Measurements from ENCODE around the gene SMYD2.

SMYD2 gene

GRCh38 chr1:214303141-214303930, 22.4 kb downstream of the SMYD2 start:
- DNase-seq: no peak

GRCh38 chr1:214305164-214305751, 24.3 kb downstream of the SMYD2 start:
- DNase-seq: no peak

DNA sequence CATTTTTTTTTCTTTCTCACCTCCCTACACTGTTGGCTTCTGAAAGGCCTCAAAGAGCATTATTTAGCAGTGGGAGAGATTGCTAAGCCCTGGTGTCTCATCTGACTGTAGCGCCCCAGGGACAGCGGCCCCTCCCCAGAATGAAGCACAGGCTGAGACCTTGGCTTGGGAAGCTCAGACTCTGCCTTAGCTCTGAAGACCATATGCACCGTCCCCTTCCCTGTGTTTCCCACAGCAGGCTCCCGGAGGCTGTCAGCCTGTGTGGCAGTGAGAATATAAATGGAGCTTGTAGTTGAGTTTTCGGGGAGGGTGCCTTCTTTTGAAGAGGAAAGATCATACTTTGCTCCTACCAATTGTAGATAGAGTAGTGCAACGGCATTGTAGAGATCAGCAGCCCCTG, 25.3 kb downstream of the SMYD2 start:
- DNase-seq: no peak

- no peak for DNase-seq
Measured at GRCh38 chr1:214310010-214310409, 29.1 kb downstream of the SMYD2 start.

- no peak for DNase-seq
Measured at GRCh38 chr1:214310777-214311690, 30.1 kb downstream of the SMYD2 start.

- no peak for DNase-seq
Measured at GRCh38 chr1:214312530-214313051, 31.6 kb downstream of the SMYD2 start.

DNA sequence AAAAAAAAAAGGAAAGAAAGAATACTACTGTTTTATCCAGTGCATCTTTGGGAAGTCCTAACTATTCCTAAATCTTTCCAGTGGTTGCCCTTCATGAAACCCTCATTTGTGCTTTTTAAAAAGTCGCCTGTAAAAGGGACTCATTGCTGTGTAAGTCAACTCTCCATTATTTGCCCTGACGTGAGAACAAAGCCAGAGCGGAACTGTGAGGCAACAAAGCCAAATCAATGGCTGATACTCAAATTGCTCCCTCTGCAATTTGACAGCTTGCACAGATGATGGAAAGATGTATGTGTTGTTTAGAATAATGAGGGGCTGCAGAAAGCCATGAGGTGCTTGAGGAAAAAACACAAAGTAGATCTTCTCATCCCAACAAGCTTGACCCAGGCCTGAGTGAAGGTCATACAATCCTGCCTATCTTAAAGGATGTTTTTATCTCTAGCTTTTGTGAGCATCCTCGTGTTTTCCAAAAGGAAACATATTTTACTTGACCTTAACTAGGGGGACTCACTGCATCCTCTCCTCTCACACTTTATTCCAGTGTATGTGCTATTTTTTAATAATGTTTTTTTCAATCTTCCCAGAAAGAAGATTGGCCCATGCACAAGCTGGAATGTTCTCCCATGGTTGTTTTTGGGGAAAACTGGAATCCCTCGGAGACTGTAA, 33.4 kb downstream of the SMYD2 start:
- DNase-seq: no peak

DNA sequence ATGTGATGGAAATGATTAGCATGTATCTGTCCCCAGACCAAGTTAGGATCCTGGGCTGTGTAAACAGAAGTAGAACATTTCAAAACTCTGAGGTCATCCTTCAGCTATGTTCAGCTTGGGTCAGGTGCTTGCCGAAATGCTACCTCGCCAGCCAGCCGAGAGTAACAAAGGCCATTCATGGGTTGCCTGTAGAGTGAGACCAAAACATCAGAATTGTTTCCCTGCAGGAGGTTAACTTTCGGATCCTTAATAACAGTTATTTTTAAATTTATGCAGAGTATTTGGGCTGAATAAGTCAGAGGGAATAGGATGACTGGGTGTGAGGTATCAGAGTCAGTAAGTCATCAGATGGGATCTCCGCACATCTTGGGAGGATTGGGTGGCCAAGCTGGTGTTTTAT, 35.6 kb downstream of the SMYD2 start:
- DNase-seq: no peak

- no peak for DNase-seq
Measured at GRCh38 chr1:214317300-214317699, 36.3 kb downstream of the SMYD2 start.

DNA sequence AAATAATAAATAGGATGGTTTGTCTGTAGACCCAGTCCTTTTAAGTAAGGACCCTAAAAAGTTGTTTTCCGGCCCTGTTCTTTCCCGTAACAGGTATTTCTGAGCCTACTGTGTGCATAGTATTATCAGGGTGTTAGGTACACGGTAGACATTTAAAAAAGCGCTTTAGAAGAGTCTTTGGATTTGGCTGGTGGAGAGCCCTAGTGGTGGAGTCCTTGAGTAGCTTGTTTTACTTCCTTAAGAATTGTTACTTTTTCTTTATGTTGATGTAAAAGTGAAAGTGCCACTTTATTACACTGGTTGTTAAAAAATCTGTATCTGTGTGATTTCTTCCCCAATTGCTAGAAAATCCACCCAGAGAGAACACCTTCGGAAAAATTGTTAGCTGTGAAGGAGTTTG, 36.8 kb downstream of the SMYD2 start:
- no peak for DNase-seq

DNA sequence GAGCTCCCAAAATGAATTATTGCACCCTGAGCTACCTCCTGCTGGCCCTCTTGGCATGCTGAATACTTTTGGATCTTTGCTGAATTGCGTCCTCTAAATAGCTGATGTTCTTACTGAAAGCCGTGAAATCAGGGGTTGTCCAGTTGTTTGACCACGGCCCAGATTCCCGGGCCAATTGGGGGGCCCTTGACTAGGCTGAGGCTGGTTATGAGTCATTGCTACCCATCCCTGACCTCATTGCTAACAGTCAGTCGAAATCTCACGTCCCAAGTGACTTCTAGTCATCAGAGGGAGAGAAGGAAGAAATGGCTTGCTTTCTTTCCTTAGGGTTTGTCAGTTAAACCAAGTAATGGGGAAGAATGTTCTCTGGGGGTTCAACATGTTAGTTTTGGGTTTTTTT, 37.4 kb downstream of the SMYD2 start:
- no peak for DNase-seq

DNA sequence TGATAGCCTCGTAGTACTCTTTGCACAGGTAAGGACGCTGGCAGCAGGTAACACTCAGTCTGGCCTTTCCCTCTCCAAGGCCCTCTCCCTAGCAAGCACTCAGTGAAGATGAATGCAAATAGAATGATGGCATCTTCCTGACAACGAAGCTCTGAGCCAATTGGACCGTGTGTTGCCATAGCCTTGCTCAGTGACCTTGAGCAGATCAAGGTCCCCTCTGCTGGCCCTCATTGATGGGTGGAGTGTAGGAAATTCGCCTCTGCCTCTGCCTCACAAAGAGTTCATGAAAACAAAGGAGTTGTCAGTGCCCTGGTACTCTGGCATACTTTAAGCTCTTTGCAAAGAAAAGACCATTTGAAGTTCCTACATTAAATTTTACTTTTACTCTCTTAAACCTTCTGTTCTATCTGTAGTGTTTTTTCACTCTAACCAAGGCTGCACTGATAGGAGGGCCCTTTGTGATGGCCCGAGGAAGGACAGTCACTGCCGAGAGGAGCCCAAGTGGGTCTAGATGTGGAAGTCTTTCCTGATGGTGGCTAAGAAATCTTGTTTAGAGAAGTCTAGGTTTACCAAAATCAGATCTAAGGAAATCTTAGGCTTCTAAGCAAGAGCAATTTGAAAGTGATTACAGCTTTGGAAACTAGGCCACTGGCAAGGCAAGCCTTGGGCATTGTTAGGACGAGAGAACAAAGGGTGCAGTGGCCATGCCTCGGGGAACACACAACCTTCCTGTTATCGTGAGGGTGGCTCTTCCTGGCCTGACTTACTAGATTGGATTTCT, 38.2 kb downstream of the SMYD2 start:
- DNase-seq: no peak

DNA sequence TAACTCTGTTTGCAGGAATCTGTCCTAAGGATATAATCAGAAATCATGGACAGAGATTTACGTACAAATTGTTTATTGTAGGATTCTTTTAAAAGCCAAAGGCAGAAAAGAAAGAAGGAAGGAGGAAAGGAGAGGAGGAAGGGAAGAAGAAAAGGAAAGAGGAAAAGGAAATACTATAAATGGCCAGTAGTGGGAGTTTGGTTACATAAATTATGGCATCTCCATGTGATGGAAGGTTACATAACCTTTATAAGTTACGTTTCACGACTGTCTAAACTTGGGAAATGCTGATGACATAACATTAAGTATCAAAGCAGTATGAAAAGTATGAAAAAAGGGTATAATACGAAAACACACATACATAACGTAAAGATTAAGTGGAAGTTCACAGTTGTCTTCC, 39.0 kb downstream of the SMYD2 start:
- DNase-seq: no peak

DNA sequence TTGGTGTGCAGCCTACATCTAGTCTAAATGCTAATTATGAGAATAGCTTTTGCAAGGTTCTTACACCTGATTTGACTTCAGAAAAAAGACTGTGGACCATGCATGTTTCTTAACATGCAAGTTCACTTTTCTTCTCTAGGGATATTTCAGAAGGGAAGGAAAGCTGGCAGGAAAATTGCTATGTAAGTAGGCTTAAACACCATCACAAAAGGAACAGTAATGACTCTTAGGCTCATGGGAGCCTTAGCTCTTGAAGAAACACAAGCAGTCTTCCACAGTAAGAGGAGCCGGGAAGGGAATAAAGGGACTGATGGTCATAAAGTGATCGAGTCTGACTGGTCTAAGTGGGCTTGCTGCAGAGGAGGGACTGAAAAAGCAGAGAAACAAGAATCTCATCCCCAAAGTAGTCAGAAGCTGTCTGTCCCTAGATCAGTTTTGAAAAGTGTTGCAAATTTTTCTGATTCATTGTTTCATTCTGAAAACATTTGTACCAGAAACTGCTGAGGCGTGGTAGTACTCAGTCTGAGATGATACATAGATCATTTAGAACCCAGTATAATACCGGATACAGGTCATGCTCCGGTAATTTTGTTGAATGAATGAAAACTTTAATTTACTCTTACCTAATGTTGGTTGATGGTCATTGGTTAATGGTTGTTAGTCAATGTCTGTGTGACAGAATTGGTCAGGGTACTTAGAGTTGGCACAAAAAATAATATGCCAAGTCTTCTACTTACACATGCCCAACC, 40.9 kb downstream of the SMYD2 start:
- DNase-seq: no peak

GRCh38 chr1:214324896-214325800, 44.2 kb downstream of the SMYD2 start:
- no peak for DNase-seq

GRCh38 chr1:214326406-214326805, 45.4 kb downstream of the SMYD2 start:
- peak; percentile 57 for DNase-seq

- no peak for DNase-seq
Measured at GRCh38 chr1:214327514-214327913, 46.6 kb downstream of the SMYD2 start.

GRCh38 chr1:214328770-214329469, 48.0 kb downstream of the SMYD2 start:
- DNase-seq: peak; percentile 75

- no peak for DNase-seq
Measured at GRCh38 chr1:214329470-214330220, 48.7 kb downstream of the SMYD2 start.

Measured in hematopoietic multipotent progenitor cell treated with erythropoietin and hydrocortisone succinate and interleukin-3 and kit ligand, for 8 days (in vitro differentiated cells).